ENCODE measurements around the gene MED15.
A peak's percentile ranks its signal among the peaks of the same experiment; 100 is the strongest.

MED15 gene

GRCh38 chr22:20491346-20491745, 16.1 kb upstream of the MED15 start:
- DNase-seq (ENCODE audit: low read depth) = no peak
- TF ChIP-seq CTCF (IDR thresholded peaks at IDR 0.05; ENCODE audit: control insufficient read depth, insufficient read depth, low read depth, low read length, missing control alignments) = no peak
- H3K4me3 ChIP-seq (ENCODE audit: control insufficient read depth, low read depth, low read length) = no peak overlapping the region

- TF ChIP-seq CTCF (IDR thresholded peaks at IDR 0.05; ENCODE audit: control insufficient read depth, insufficient read depth, low read depth, low read length, missing control alignments) = no peak
Measured at GRCh38 chr22:20494978-20495860, 12.2 kb upstream of the MED15 start, which contains the start of gene KLHL22. Gene KLHL22, minus strand, starts transcription at chr22:20495795. Its CDS starts 6,584 bp downstream, at chr22:20489211.

GRCh38 chr22:20495861-20496681, 11.3 kb upstream of the MED15 start:
- H3K4me3 ChIP-seq (ENCODE audit: control insufficient read depth, low read depth, low read length) = peak overlapping the region; percentile 83
- peak; percentile 94 for TF ChIP-seq CTCF (IDR thresholded peaks at IDR 0.05; ENCODE audit: control insufficient read depth, insufficient read depth, low read depth, low read length, missing control alignments)
- peak; percentile 35 for DNase-seq (ENCODE audit: low read depth)

More at GRCh38 chr22:20494978-20495860, 12.2 kb upstream of the MED15 start, which contains the start of gene KLHL22:
- no peak for DNase-seq (ENCODE audit: low read depth)
- H3K4me3 ChIP-seq (ENCODE audit: control insufficient read depth, low read depth, low read length) = peak within 1 kb of the TSS; percentile 83

GRCh38 chr22:20497426-20497825, 10.0 kb upstream of the MED15 start:
- no peak overlapping the region for H3K4me3 ChIP-seq (ENCODE audit: control insufficient read depth, low read depth, low read length)
- no peak for DNase-seq (ENCODE audit: low read depth)
- TF ChIP-seq CTCF (IDR thresholded peaks at IDR 0.05; ENCODE audit: control insufficient read depth, insufficient read depth, low read depth, low read length, missing control alignments) = no peak

- no peak overlapping the region for H3K4me3 ChIP-seq (ENCODE audit: control insufficient read depth, low read depth, low read length)
- no peak for DNase-seq (ENCODE audit: low read depth)
- TF ChIP-seq CTCF (IDR thresholded peaks at IDR 0.05; ENCODE audit: control insufficient read depth, insufficient read depth, low read depth, low read length, missing control alignments) = no peak
Measured at GRCh38 chr22:20498913-20499312, 8.5 kb upstream of the MED15 start.

GRCh38 chr22:20499769-20500168, 7.6 kb upstream of the MED15 start:
- no peak for DNase-seq (ENCODE audit: low read depth)
- TF ChIP-seq CTCF (IDR thresholded peaks at IDR 0.05; ENCODE audit: control insufficient read depth, insufficient read depth, low read depth, low read length, missing control alignments) = no peak
- no peak overlapping the region for H3K4me3 ChIP-seq (ENCODE audit: control insufficient read depth, low read depth, low read length)
